Measurements from ENCODE around the gene GGA3.
A peak's percentile ranks its signal among the peaks of the same experiment; 100 is the strongest.
"Not testable (repeated sequence)": the region's sequence is repeated elsewhere in the genome, so short reads cannot be mapped to it uniquely, and the experiment has no call there.

The GGA3 gene

GRCh38 chr17:75288359-75288758 lies 27.0 kb upstream of the GGA3 start:
- DNase-seq (ENCODE audit: low spot score): no peak
- TF ChIP-seq CTCF (conservative IDR thresholded peaks at IDR 0.05; ENCODE audit: low read depth): no peak
- ChIA-PET CTCF (interaction anchor here (1.0 kb wide), 1 partner anchor 14 kb away, joined by 5 read pairs; no protein-coding TSS in a partner anchor), POLR2A (ENCODE audit: low non-redundant PET) (interaction anchor here (1.7 to 2.3 kb wide), 2 partner anchors 18 to 27 kb away, joined by 9 read pairs; partner anchors contain the start of genes GGA3, MIF4GD and MRPS7)
- H3K27ac ChIP-seq: peak overlapping the region; percentile 92

GRCh38 chr17:75287221-75287620 lies 25.8 kb upstream of the GGA3 start:
- POLR2A ChIA-PET (ENCODE audit: low non-redundant PET): no interaction called here
- CTCF ChIA-PET: interaction anchor here (0.6 kb wide), 2 partner anchors 17 to 116 kb away, joined by 4 to 5 read pairs; no protein-coding TSS in a partner anchor

GRCh38 chr17:75285123-75285522 lies 23.7 kb upstream of the GGA3 start:
- TF ChIP-seq CTCF (conservative IDR thresholded peaks at IDR 0.05; ENCODE audit: low read depth): no peak
- no peak for DNase-seq (ENCODE audit: low spot score)
- ChIA-PET POLR2A (ENCODE audit: low non-redundant PET) (no interaction called here), CTCF (interaction anchor here (0.6 to 1.5 kb wide), 3 partner anchors 127 to 575 kb away, joined by 3 to 8 read pairs (median 3); no protein-coding TSS in a partner anchor)
- peak overlapping the region; percentile 28; the same call in 1 of the 2 replicates for H3K27ac ChIP-seq

More at GRCh38 chr17:75287221-75287620, 25.8 kb upstream of the GGA3 start:
- H3K27ac ChIP-seq: peak overlapping the region; percentile 28; the same call in 1 of the 2 replicates
- no peak for DNase-seq (ENCODE audit: low spot score)
- no peak for TF ChIP-seq CTCF (conservative IDR thresholded peaks at IDR 0.05; ENCODE audit: low read depth)

- POLR2A ChIA-PET (ENCODE audit: low non-redundant PET); DNase-seq (ENCODE audit: low spot score): not testable (repeated sequence)
- CTCF ChIA-PET: interaction anchor here (0.6 kb wide), 1 partner anchor 119 kb away, joined by 3 read pairs; no protein-coding TSS in a partner anchor
- peak overlapping the region; percentile 19 for H3K27ac ChIP-seq
Observed at GRCh38 chr17:75280189-75280588, 18.8 kb upstream of the GGA3 start.

- TF ChIP-seq CTCF (conservative IDR thresholded peaks at IDR 0.05; ENCODE audit: low read depth): no peak
- DNase-seq (ENCODE audit: low spot score): no peak
- ChIA-PET POLR2A (ENCODE audit: low non-redundant PET) (no interaction called here), CTCF (interaction anchor here (0.6 kb wide), 1 partner anchor 15 kb away, joined by 3 read pairs; no protein-coding TSS in a partner anchor)
- H3K27ac ChIP-seq: peak overlapping the region; percentile 74
Observed at GRCh38 chr17:75277664-75278071, 16.3 kb upstream of the GGA3 start.

GRCh38 chr17:75273977-75274708 lies 12.7 kb upstream of the GGA3 start:
- TF ChIP-seq CTCF (conservative IDR thresholded peaks at IDR 0.05; ENCODE audit: low read depth): no peak
- DNase-seq (ENCODE audit: low spot score): peak; percentile 62
- ChIA-PET POLR2A (ENCODE audit: low non-redundant PET) (no interaction called here), CTCF (interaction anchor here (0.6 to 1.4 kb wide), 2 partner anchors 9 to 15 kb away, joined by 5 to 6 read pairs; partner anchors contain the start of gene SLC25A19)
- peak overlapping the region; percentile 89 for H3K27ac ChIP-seq

GRCh38 chr17:75272848-75273184 lies 11.4 kb upstream of the GGA3 start:
- ChIA-PET CTCF (interaction anchor here (3.3 kb wide), 1 partner anchor 11 kb away, joined by 20 read pairs; the partner anchor contains the start of genes GGA3 and MRPS7), POLR2A (ENCODE audit: low non-redundant PET) (no interaction called here)
- H3K27ac ChIP-seq: peak overlapping the region; percentile 89
- no peak for DNase-seq (ENCODE audit: low spot score)
- no peak for TF ChIP-seq CTCF (conservative IDR thresholded peaks at IDR 0.05; ENCODE audit: low read depth)

All from RWPE1 (cell line).